Measurements from ENCODE around the gene DBN1. TPM values are rescaled to one million over a fixed set of nuclear protein-coding genes. Genes with fewer than 3 reads are reported as not detected.
"Not testable (repeated sequence)": the region's sequence is repeated elsewhere in the genome, so short reads cannot be mapped to it uniquely, and the experiment has no call there.

Gene DBN1
- total and polyA plus RNA-seq, 7 experiments from 2014 or later: 0.64 to 8.8 (median 2.2) TPM

DNA sequence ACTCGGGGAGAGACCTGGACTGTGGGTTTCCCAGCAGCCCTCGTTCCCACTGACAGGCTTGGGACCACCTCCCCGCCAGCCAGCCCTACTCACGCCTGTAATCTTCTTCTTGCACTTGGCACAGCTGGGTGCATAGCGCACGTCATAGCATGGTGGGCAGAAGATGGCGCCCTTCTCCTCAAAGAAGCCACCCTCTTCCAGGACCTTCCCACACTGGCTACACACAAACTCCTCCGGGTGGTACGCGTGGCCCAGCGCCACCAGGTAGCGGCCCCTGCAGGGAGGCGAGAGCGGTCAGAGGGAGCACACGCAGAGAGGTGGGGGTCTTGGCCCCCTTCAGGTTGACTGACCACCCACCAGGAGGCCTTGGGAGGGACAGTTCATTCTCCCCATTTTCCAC is 14.5 kb upstream of the DBN1 start:
- Histone ChIP-seq H3K27me3 (ENCODE audit: control insufficient read depth in 2 of 2, insufficient read depth in 2 of 2, low read length in 2 of 2) (no peaks in the 10 kb centered on the region), H3K27ac (ENCODE audit: low read depth, low read length) (no peak overlapping the region), H3K36me3 (ENCODE audit: control insufficient read depth in 2 of 3, insufficient read depth in 3 of 3, low read length in 3 of 3) (peaks cover 0 to 17% (median 0%) of the 10 kb centered on the region in 3 experiments), H3K4me3 (ENCODE audit: low read length) (no peak overlapping the region), H3K9me3 (ENCODE audit: control insufficient read depth in 2 of 3, low read length in 3 of 3) (no peaks in the 10 kb centered on the region), H3K4me1 (ENCODE audit: control insufficient read depth in 2 of 2, insufficient read depth in 2 of 2, low read length in 2 of 2) (no peaks in the 10 kb centered on the region)
- H3K4me1 Mint-ChIP-seq: peaks cover 0 to 16% (median 4%) of the 10 kb centered on the region in 7 donors
- H3K27ac Mint-ChIP-seq: no peak overlapping the region
- ATAC-seq: no peak
- ChIA-PET CTCF (interaction anchor here (1.2 kb wide), 1 partner anchor 105 kb away, joined by 4 read pairs; no protein-coding TSS in a partner anchor), POLR2A (no interaction called here)
- H3K9me3 Mint-ChIP-seq: no peaks in the 10 kb centered on the region
- DNase-seq: no peak
- H3K27me3 Mint-ChIP-seq: no peaks in the 10 kb centered on the region
- intact Hi-C loops (cut with micrococcal nuclease): no loop called here
- H3K36me3 Mint-ChIP-seq: peaks cover 0 to 6% (median 0%) of the 10 kb centered on the region in 5 donors
- H3K4me3 Mint-ChIP-seq: no peak overlapping the region

DNA sequence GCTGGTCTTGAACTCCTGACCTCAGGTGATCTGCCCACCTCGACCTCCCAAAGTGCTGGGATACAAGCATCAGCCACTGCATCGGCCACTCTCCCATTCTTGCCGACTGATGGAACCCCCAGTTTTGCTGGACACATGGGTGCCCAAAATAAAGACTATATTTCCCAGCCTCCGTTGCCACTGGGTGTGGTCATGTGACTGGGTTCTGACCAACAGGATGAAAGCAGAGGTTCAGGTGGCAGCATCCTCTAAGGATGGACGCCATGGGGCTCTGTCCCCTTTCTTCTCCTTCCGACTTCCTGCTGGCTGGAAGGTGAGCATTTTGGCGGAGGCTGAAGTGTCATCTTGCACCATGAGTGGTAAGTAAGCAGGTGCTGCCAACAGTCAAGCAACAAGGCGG is 13.7 kb upstream of the DBN1 start:
- Histone ChIP-seq H3K27me3 (ENCODE audit: control insufficient read depth in 2 of 2, insufficient read depth in 2 of 2, low read length in 2 of 2) (no peaks in the 10 kb centered on the region), H3K9me3 (ENCODE audit: control insufficient read depth in 2 of 3, low read length in 3 of 3) (no peaks in the 10 kb centered on the region), H3K4me1 (ENCODE audit: control insufficient read depth in 2 of 2, insufficient read depth in 2 of 2, low read length in 2 of 2) (no peaks in the 10 kb centered on the region), H3K4me3 (ENCODE audit: low read length) (no peak overlapping the region), H3K27ac (ENCODE audit: low read depth, low read length) (no peak overlapping the region), H3K36me3 (ENCODE audit: control insufficient read depth in 2 of 3, insufficient read depth in 3 of 3, low read length in 3 of 3) (peaks cover 0 to 14% (median 0%) of the 10 kb centered on the region in 3 experiments)
- intact Hi-C loops (cut with micrococcal nuclease): no loop called here
- H3K9me3 Mint-ChIP-seq: no peaks in the 10 kb centered on the region
- peaks cover 0 to 5% (median 0%) of the 10 kb centered on the region in 5 donors for H3K36me3 Mint-ChIP-seq
- no peak for DNase-seq
- no peak overlapping the region for H3K4me3 Mint-ChIP-seq
- no peak overlapping the region for H3K27ac Mint-ChIP-seq
- CTCF ChIA-PET: no interaction called here
- ATAC-seq: no peak
- POLR2A ChIA-PET: no interaction called here
- H3K27me3 Mint-ChIP-seq: no peaks in the 10 kb centered on the region
- H3K4me1 Mint-ChIP-seq: peaks cover 0 to 13% (median 0%) of the 10 kb centered on the region in 7 donors

- Mint-ChIP-seq H3K9me3 (no peaks in the 10 kb centered on the region), H3K27me3 (no peaks in the 10 kb centered on the region), H3K36me3 (peaks cover 0 to 5% (median 0%) of the 10 kb centered on the region in 5 donors), H3K4me3 (no peak overlapping the region), H3K27ac (no peak overlapping the region), H3K4me1 (peaks cover 0 to 12% (median 0%) of the 10 kb centered on the region in 7 donors)
- Histone ChIP-seq H3K4me3 (ENCODE audit: low read length) (no peak overlapping the region), H3K27me3 (ENCODE audit: control insufficient read depth in 2 of 2, insufficient read depth in 2 of 2, low read length in 2 of 2) (no peaks in the 10 kb centered on the region), H3K9me3 (ENCODE audit: control insufficient read depth in 2 of 3, low read length in 3 of 3) (no peaks in the 10 kb centered on the region), H3K4me1 (ENCODE audit: control insufficient read depth in 2 of 2, insufficient read depth in 2 of 2, low read length in 2 of 2) (no peaks in the 10 kb centered on the region), H3K36me3 (ENCODE audit: control insufficient read depth in 2 of 3, insufficient read depth in 3 of 3, low read length in 3 of 3) (peaks cover 0 to 14% (median 0%) of the 10 kb centered on the region in 3 experiments), H3K27ac (ENCODE audit: low read depth, low read length) (no peak overlapping the region)
- ATAC-seq (no peak), DNase-seq (no peak)
- intact Hi-C loops (cut with micrococcal nuclease): no loop called here
- ChIA-PET CTCF (interaction anchor here (0.6 kb wide), 1 partner anchor 502 kb away, joined by 4 read pairs; no protein-coding TSS in a partner anchor), POLR2A (no interaction called here)
Measured at GRCh38 chr5:177486256-177486655, 12.8 kb upstream of the DBN1 start.

DNA sequence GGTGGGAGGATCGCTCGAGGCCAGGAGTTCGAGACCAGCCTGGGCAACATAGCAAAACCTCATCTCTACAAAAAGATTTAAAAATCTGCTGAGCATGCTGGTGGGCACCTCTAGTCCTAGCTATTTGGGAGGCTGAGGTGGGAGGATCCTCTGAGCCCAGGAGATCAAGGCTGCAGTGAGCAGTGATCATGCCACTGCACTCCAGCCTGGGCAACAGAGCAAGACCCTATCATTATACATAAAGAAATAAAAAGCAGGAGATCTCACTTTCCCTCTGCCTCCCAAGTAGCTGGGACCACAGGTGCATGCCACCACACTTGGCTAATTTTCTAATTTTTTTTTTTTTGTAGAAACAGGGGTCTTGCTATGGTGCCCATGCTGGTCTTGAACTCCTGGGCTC is 12.3 kb upstream of the DBN1 start:
- DNase-seq; H3K4me1 Mint-ChIP-seq; ATAC-seq; H3K9me3 Mint-ChIP-seq; intact Hi-C loops (cut with micrococcal nuclease); H3K27ac Mint-ChIP-seq; H3K36me3 Mint-ChIP-seq; H3K4me3 Mint-ChIP-seq; H3K27ac ChIP-seq (ENCODE audit: low read depth, low read length); H3K4me3 ChIP-seq (ENCODE audit: low read length); CTCF ChIA-PET; H3K27me3 ChIP-seq (ENCODE audit: control insufficient read depth in 2 of 2, insufficient read depth in 2 of 2, low read length in 2 of 2); H3K4me1 ChIP-seq (ENCODE audit: control insufficient read depth in 2 of 2, insufficient read depth in 2 of 2, low read length in 2 of 2); H3K9me3 ChIP-seq (ENCODE audit: control insufficient read depth in 2 of 3, low read length in 3 of 3); H3K27me3 Mint-ChIP-seq; POLR2A ChIA-PET: not testable (repeated sequence)
- H3K36me3 ChIP-seq (ENCODE audit: control insufficient read depth in 2 of 3, insufficient read depth in 3 of 3, low read length in 3 of 3): peaks cover 0 to 14% (median 0%) of the 10 kb centered on the region in 3 experiments

DNA sequence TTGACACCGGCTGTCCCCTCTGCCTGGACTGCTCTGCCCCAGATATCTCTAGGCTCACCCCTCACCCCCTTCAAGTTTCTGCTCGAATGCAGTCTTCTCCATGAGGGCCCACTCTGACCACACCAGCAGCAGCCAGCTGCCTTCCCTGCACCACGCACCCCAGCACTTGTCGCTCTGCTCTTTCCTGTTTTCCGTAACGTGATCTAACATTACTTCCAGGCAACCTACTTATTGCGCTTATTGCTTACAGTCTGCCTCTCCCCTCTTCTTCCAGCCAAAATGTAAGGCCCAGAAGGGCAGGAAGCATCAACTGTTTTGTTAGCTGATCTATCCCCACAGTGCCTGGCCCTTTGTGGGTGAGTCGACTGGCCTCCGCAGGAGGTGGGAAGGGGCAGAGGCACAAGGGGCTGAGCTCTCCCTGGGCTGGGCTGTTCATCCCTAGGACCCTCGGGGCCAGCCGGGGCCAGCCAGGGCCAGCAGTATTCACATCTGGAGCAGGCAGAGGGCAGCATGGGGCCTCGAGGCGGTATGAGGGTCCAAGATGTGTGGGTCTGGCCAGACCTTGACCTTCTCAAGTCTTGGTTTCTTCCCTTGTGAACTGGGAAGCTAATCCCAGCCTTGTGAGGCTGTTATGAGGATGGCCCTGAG is 11.6 kb upstream of the DBN1 start:
- no peak for DNase-seq
- intact Hi-C loops (cut with micrococcal nuclease): no loop called here
- no peaks in the 10 kb centered on the region for H3K27me3 ChIP-seq (ENCODE audit: control insufficient read depth in 2 of 2, insufficient read depth in 2 of 2, low read length in 2 of 2)
- ChIA-PET CTCF (no interaction called here), POLR2A (interaction anchor here (1.2 kb wide), 1 partner anchor 134 kb away, joined by 3 read pairs; no protein-coding TSS in a partner anchor)
- peak overlapping the region in 1 of 9 donors; percentile 66 for H3K27ac Mint-ChIP-seq
- no peak overlapping the region for H3K4me3 ChIP-seq (ENCODE audit: low read length)
- no peaks in the 10 kb centered on the region for H3K9me3 ChIP-seq (ENCODE audit: control insufficient read depth in 2 of 3, low read length in 3 of 3)
- ATAC-seq: no peak
- H3K4me1 Mint-ChIP-seq: peaks cover 0 to 4% (median 1%) of the 10 kb centered on the region in 7 donors
- no peak overlapping the region for H3K4me3 Mint-ChIP-seq
- H3K36me3 Mint-ChIP-seq: peaks cover 0 to 5% (median 0%) of the 10 kb centered on the region in 5 donors
- H3K27me3 Mint-ChIP-seq: no peaks in the 10 kb centered on the region
- no peaks in the 10 kb centered on the region for H3K9me3 Mint-ChIP-seq
- H3K36me3 ChIP-seq (ENCODE audit: control insufficient read depth in 2 of 3, insufficient read depth in 3 of 3, low read length in 3 of 3): peaks cover 0 to 14% (median 0%) of the 10 kb centered on the region in 3 experiments
- no peaks in the 10 kb centered on the region for H3K4me1 ChIP-seq (ENCODE audit: control insufficient read depth in 2 of 2, insufficient read depth in 2 of 2, low read length in 2 of 2)
- no peak overlapping the region for H3K27ac ChIP-seq (ENCODE audit: low read depth, low read length)

GRCh38 chr5:177483994-177484901 is 10.8 kb upstream of the DBN1 start:
- peaks cover 0 to 2% of the 10 kb centered on the region in 2 donors for H3K4me1 ChIP-seq (ENCODE audit: control insufficient read depth in 2 of 2, insufficient read depth in 2 of 2, low read length in 2 of 2)
- no peak overlapping the region for H3K27ac Mint-ChIP-seq
- H3K4me3 Mint-ChIP-seq: no peak overlapping the region
- no peak for DNase-seq
- H3K9me3 ChIP-seq (ENCODE audit: control insufficient read depth in 2 of 3, low read length in 3 of 3): no peaks in the 10 kb centered on the region
- H3K36me3 Mint-ChIP-seq: peaks cover 0 to 5% (median 0%) of the 10 kb centered on the region in 5 donors
- intact Hi-C loops (cut with micrococcal nuclease): no loop called here
- ChIA-PET CTCF (no interaction called here), POLR2A (interaction anchor here (1.2 kb wide), 1 partner anchor 134 kb away, joined by 3 read pairs; no protein-coding TSS in a partner anchor)
- H3K4me3 ChIP-seq (ENCODE audit: low read length): no peak overlapping the region
- no peaks in the 10 kb centered on the region for H3K27me3 ChIP-seq (ENCODE audit: control insufficient read depth in 2 of 2, insufficient read depth in 2 of 2, low read length in 2 of 2)
- H3K4me1 Mint-ChIP-seq: peaks cover 4 to 10% (median 9%) of the 10 kb centered on the region in 7 donors
- no peaks in the 10 kb centered on the region for H3K27me3 Mint-ChIP-seq
- no peaks in the 10 kb centered on the region for H3K9me3 Mint-ChIP-seq
- no peak overlapping the region for H3K27ac ChIP-seq (ENCODE audit: low read depth, low read length)
- no peak for ATAC-seq
- H3K36me3 ChIP-seq (ENCODE audit: control insufficient read depth in 2 of 3, insufficient read depth in 3 of 3, low read length in 3 of 3): peaks cover 0 to 13% (median 0%) of the 10 kb centered on the region in 3 experiments

Data from naive thymus-derived CD4-positive, alpha-beta T cell (primary cell).